Measurements from ENCODE around the gene CFAP99.

Gene CFAP99

GRCh38 chr4:2443061-2443730 is 24.4 kb downstream of the CFAP99 start:
- no peak for TF ChIP-seq CTCF (IDR thresholded peaks at IDR 0.05; ENCODE audit: low read depth, low read length, missing control alignments)
- DNase-seq (ENCODE audit: extremely low read depth, low read depth) = no peak
- no peak overlapping the region for H3K4me3 ChIP-seq (replicated peaks; ENCODE audit: low read depth, low read length)

- DNase-seq (ENCODE audit: extremely low read depth, low read depth) = no peak
- no peak for TF ChIP-seq CTCF (IDR thresholded peaks at IDR 0.05; ENCODE audit: low read depth, low read length, missing control alignments)
Observed at GRCh38 chr4:2443956-2444740, 25.4 kb downstream of the CFAP99 start.

GRCh38 chr4:2445130-2445529 is 26.4 kb downstream of the CFAP99 start:
- no peak for DNase-seq (ENCODE audit: extremely low read depth, low read depth)
- no peak for TF ChIP-seq CTCF (IDR thresholded peaks at IDR 0.05; ENCODE audit: low read depth, low read length, missing control alignments)
- H3K4me3 ChIP-seq (replicated peaks; ENCODE audit: low read depth, low read length) = no peak overlapping the region

More at GRCh38 chr4:2443956-2444740, 25.4 kb downstream of the CFAP99 start:
- H3K4me3 ChIP-seq (replicated peaks; ENCODE audit: low read depth, low read length) = no peak overlapping the region

- no peak overlapping the region for H3K4me3 ChIP-seq (replicated peaks; ENCODE audit: low read depth, low read length)
- no peak for DNase-seq (ENCODE audit: extremely low read depth, low read depth)
- TF ChIP-seq CTCF (IDR thresholded peaks at IDR 0.05; ENCODE audit: low read depth, low read length, missing control alignments) = no peak
Observed at GRCh38 chr4:2445571-2445970, 26.8 kb downstream of the CFAP99 start.

GRCh38 chr4:2446656-2447564 is 28.2 kb downstream of the CFAP99 start:
- no peak overlapping the region for H3K4me3 ChIP-seq (replicated peaks; ENCODE audit: low read depth, low read length)
- DNase-seq (ENCODE audit: extremely low read depth, low read depth) = no peak
- no peak for TF ChIP-seq CTCF (IDR thresholded peaks at IDR 0.05; ENCODE audit: low read depth, low read length, missing control alignments)

GRCh38 chr4:2448589-2448988 is 29.8 kb downstream of the CFAP99 start:
- no peak for DNase-seq (ENCODE audit: extremely low read depth, low read depth)
- no peak for TF ChIP-seq CTCF (IDR thresholded peaks at IDR 0.05; ENCODE audit: low read depth, low read length, missing control alignments)
- H3K4me3 ChIP-seq (replicated peaks; ENCODE audit: low read depth, low read length) = no peak overlapping the region

Measured in HFF-Myc (cell line).